ENCODE data around the gene GCM1. TPM values are rescaled to one million over a fixed set of nuclear protein-coding genes. Genes with fewer than 3 reads are reported as not detected.

Gene GCM1
- total and polyA plus RNA-seq, 4 donors: 0.05 to 0.08 TPM; not detected in 2

GRCh38 chr6:53192682-53193188 is 44.1 kb upstream of the GCM1 start:
- TF ChIP-seq ZBTB33 (IDR thresholded peaks at IDR 0.05): no peak
- no peak for TF ChIP-seq JUND (IDR thresholded peaks at IDR 0.05)
- TF ChIP-seq RXRA (IDR thresholded peaks at IDR 0.05): peak in 1 of 2 donors; percentile 11
- no peak for TF ChIP-seq CTCF (IDR thresholded peaks at IDR 0.05; ENCODE audit: low read depth, low read length, missing input control)
- TF ChIP-seq ATF3 (IDR thresholded peaks at IDR 0.05): no peak
- peak in 1 of 2 donors; percentile 31 for TF ChIP-seq RAD21 (IDR thresholded peaks at IDR 0.05)
- no peak for TF ChIP-seq FOXA1 (IDR thresholded peaks at IDR 0.05)
- TF ChIP-seq HNF4G (IDR thresholded peaks at IDR 0.05): no peak
- TF ChIP-seq GABPA (IDR thresholded peaks at IDR 0.05 in 1 of 2, conservative IDR thresholded peaks at IDR 0.05 in 1 of 2): no peak
- TF ChIP-seq MAX (IDR thresholded peaks at IDR 0.05): no peak
- no peak for TF ChIP-seq EGR1 (IDR thresholded peaks at IDR 0.05; ENCODE audit: low read depth in 2 of 2)
- TF ChIP-seq REST (IDR thresholded peaks at IDR 0.05): no peak
- peak; percentile 48 for TF ChIP-seq SP1 (IDR thresholded peaks at IDR 0.05)
- TF ChIP-seq YY1 (IDR thresholded peaks at IDR 0.05): peak; percentile 34
- TF ChIP-seq TAF1 (conservative IDR thresholded peaks at IDR 0.05): no peak
- no peak for TF ChIP-seq NR2F2 (IDR thresholded peaks at IDR 0.05)
- peak in 1 of 2 donors; percentile 31 for TF ChIP-seq HNF4A (conservative IDR thresholded peaks at IDR 0.05)
- TF ChIP-seq FOXA2 (IDR thresholded peaks at IDR 0.05): no peak
- no peak for DNase-seq (ENCODE audit: low spot score)
- Histone ChIP-seq H3K27ac (ENCODE audit: low read depth in 1 of 2, low read length in 2 of 2) (peak overlapping the region in 1 of 2 donors; percentile 20), H3K9me3 (ENCODE audit: control insufficient read depth in 4 of 4, low read length in 3 of 4) (no peaks in the 10 kb centered on the region), H3K27me3 (ENCODE audit: control insufficient read depth in 4 of 4, insufficient read depth in 4 of 4, low read length in 3 of 4) (no peaks in the 10 kb centered on the region), H3K4me3 (ENCODE audit: low read depth in 1 of 3, low read length in 3 of 3) (no peak overlapping the region), H3K4me1 (ENCODE audit: control insufficient read depth in 4 of 4, insufficient read depth in 4 of 4, low read length in 3 of 4) (peaks cover 4 to 14% (median 7%) of the 10 kb centered on the region in 4 donors), H3K36me3 (ENCODE audit: control insufficient read depth in 4 of 4, insufficient read depth in 3 of 4, low read depth in 1 of 4, low read length in 3 of 4) (no peaks in the 10 kb centered on the region), H3K9ac (ENCODE audit: low read depth in 1 of 2, low read length in 2 of 2) (no peak overlapping the region)
- 20% methylated on average over 5 of the region's 5 CpGs for WGBS

Data from liver (tissue), 9 donors.